ENCODE measurements around the gene IFI27L2.

Gene IFI27L2

DNA sequence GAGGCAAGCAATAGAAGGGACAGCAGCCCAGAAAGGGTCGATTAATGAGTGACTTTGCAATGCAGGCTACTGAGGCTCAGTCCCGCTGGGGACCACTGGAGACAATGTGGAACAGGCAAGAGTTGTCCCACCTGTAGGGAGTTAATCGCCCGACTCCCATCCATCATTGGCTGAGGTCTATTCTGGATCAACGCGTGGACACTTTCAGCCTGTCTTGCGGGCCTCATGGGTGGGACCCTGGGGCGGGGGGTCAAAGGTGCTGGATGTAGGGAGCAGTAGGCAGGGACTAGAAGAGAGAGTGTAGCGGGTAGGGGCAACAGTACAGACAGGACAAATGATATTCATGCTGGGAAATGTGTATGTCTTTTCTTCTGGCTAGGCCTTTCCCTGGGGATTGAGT lies 6.1 kb downstream of the IFI27L2 start:
- no peak for DNase-seq

DNA sequence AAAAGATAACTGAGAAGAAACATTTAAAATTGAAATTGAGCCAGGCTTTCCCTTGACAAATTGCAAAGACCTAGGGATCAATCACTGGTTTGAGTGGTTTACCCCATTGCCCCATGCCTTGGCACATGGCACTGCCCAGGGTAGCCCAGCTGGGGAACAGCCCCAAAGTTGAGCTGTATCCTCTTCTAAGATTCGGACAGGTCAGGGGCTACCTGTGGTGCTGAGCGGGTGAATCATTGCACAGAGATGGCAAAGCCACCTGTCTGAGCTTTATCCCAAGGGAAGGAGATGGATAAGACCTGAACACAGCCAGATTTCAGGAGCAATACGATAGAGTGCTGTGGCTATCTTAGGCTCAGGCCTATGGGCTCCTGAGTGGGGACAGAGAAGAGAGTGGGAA lies 7.0 kb downstream of the IFI27L2 start:
- no peak for DNase-seq

DNA sequence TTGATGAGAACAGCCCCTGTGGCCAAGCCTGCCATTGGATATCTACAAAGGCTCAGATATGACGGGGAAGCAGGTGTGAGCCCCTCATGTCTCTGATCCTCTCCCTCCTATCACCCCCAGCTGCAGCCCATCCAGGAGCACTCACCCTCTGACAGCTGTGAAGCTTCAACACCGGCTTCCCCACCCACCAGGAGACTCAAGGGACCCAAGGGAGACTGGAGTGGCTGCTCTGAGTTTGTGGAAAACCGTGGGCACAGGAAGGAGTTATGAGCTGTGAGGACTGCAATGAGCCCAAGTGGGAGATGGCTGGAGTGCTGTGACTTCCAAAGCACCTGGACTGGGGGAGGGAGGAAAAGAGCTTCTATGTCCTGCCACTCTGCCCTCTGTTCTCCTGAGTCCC lies 7.9 kb downstream of the IFI27L2 start:
- DNase-seq: no peak

DNA sequence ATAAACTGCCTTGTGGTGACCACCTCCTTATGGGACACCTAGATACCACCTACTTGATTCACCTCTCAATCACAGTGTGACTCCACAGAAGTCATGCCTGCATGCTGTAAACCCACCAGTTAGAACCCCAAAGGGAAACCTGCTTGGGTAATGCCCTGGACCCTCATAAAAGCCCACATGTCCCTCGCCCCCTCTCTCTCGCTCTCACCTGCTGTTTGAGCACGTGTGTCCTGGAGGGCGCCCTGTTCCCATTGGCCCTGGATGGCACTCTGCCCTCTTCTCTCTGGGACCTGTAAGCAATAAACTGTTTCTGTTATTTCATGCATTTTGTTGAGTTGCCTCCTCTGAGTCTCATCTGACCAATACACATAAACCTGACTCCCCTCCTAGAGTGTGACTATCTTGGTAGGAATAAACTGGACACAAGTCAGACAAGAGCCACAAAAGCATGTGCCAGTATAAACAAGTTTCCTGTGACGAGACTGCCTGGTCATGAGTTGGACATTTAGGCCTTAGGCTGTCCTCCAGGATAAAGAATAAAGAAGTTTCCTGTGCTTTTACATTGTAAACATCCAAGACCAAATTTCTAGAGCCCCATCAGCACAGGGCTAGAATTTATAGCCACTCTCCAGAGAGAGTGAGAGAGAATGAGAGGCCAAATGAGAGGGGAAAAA lies 8.6 kb downstream of the IFI27L2 start:
- no peak for DNase-seq

DNA sequence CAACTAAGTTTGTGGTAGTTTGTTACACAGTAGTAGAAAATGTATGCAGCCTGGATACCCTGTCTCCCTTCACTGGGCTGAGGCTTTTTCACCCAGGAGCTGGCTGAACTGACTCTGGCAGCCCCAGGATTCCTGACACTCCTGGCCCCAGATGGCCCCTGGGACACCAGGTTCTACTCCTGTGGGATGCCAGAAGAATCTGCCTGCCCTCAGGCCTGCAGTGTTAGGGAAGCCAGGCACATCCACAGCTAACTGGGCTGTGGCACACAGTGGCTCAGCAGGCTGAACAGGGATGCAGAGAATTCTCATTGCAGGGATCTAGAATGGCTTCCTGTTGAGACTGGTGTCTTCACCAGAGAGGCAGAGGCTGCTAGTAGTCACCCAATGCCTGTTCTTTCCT lies 10.3 kb downstream of the IFI27L2 start:
- no peak for DNase-seq

DNA sequence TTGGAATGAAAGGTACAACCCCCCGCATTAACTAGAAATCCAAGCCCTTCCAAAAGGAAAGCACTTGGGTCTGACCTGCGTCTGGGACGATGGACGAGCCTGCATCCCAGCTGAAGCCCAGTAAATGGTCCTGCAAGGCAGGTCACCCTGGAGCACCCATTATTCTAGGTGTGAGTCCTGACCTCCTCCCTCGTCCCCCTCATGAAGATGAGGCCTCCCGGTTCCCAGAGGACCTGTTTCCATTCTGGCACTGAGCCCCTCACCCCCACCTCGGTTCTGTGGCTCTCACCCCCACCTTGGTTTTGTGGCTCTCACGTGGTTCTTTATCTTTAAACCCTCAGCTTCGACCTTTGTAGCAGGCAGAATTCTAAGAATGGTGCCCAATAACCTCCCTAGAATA lies 11.5 kb downstream of the IFI27L2 start:
- no peak for DNase-seq

DNA sequence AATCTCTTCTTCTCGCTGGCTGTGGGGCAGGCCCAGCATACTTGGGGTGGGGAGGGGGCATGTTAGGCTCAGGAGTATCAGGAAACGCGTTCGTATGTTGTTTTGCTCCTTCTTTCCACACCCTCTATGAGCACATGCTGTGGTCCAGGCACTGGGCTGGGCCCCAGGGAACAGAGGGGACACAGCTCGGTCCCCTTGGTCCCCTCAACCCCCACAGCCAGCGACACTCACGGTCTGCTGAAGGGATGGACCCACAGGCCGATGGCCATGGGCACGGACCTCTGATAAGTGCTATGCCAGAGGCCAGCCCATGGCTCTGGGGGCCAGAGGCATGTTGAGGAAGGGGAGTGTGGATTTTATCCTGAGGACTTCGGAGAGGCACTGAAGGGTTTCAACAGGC lies 12.7 kb downstream of the IFI27L2 start:
- no peak for DNase-seq

DNA sequence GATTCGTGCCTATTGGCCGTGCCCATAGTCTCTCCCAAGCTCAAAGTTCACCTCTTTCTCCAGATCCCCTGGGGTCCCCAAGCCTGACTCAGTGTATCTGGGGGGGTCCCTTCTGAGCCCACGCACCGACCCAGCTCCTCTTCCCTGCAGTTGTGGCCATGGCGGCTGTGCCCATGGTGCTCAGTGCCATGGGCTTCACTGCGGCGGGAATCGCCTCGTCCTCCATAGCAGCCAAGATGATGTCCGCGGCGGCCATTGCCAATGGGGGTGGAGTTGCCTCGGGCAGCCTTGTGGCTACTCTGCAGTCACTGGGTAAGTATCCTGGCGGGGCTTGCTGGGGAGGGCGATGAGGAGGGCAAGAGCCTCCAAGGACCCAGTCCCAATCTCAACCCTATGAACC lies 13.8 kb downstream of the IFI27L2 start:
- DNase-seq: no peak

DNA sequence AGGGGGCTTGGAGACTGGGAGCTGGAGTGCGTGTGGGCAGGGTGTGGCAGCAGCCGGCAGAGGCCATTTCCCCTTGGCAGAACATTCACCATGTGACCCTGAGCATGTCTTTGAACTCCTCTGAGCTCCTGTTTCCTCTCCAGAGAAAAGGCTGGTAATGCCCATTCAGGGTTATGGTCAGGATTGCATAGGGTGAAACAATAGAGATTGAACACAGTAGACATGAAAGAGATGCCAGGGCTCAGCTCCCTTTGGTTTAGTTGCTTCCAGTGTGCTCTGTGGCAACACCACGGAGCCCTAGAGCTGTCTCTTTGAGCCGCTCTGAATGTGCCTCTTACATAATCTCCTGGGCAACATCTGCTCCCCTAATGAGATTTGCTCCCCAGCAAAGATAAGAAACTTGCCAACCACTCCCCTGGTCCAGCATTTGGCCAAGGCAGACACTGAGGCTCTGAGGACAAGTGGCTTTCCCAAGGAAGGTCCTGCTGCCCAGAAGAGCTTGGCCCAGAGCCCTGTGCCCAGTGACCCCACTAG lies 14.3 kb downstream of the IFI27L2 start:
- DNase-seq: peak in 5 of 14 donors; percentile 15 to 29 (median 22)

DNA sequence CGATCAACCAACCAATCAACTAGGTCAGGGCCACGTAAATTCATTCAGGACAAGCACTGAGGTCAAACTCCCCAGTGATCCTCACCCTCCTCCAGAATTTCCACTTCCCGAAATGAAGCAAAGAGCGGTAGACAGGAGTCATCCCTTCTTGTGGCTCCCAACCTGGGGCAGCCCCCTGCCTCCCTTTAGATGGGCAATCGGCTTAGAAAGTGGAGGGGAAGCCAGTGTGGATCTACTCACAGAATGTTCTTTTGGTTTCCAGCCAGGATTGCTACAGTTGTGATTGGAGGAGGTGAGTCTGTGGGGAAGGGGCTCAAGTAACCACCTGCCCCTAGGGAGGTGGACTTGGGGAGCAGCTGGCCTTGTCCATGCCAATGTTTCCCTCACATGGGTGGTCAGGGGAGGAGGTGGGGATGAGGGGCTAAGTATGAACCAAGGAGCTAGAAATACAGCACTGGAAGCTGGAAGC lies 14.8 kb downstream of the IFI27L2 start:
- DNase-seq: no peak

DNA sequence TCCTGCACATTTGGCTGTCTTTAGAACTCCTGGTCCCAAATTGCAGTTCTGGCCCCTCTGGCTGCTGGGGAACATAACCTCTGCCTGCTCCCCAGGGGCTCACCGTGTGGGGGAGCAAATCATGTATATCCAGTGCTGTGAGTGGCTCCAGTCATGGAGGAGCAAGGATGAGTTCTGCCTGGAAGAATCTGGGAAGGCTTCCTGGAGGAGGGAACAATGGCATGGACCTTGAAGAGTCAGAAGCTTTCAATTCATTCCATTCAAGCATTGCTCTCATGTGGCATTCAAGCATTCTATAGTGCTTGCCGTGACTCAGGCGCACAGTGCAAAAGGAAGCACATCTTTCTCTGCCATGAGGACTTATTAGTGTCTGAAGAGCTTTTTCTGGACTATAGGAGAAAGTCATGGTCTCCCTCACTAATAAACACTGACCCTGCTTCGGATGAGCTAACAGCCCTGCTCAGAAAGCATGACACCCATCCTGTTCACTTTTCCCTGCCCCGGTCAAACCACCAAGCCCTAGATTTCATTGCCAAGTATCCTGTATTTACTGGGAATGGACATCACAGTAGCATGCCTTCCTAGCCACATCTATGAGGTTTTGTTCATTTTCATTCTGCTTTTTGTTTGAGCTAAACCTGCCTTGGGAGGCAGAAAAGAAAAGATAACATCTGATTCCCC lies 15.4 kb downstream of the IFI27L2 start:
- no peak for DNase-seq

DNA sequence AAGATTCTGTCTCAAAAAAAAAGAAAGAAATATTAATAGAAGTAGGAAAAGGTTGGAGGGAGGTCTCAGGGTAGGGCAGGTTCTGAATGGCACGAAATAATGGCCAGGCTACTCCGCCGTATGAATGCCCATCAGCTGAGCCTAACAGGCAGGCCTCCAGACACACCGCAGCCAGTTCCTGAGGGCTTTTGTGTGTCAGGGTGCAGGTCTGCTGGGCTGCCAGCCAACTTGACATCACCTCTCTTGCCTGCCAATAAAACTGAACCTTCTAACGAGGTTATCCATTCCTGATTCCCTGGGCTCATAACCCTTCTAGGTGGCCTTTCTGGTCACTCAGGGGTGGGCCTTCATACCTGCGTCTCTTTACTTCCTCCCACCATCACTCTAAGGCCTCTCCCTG lies 15.9 kb downstream of the IFI27L2 start:
- DNase-seq: peak in 4 of 14 donors; percentile 21 to 43 (median 26)

DNA sequence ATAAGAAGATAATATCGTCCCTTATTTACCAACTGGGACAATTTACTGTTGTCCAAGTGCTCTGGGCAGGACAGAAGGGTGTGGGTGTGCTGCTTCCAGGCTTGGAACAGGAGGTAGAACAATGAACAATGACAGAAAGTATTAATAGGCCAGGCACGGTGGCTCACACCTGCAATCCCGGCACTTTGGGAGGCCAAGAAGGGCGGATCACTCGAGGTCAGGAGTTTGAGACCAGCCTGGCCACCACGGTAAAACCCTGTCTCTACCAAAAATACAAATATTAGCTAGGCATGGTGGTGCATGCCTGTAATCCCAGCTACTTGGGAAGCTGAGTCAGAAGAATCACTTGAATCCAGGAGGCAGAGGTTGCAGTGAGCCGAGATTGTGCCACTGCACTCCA lies 16.3 kb downstream of the IFI27L2 start:
- no peak for DNase-seq

DNA sequence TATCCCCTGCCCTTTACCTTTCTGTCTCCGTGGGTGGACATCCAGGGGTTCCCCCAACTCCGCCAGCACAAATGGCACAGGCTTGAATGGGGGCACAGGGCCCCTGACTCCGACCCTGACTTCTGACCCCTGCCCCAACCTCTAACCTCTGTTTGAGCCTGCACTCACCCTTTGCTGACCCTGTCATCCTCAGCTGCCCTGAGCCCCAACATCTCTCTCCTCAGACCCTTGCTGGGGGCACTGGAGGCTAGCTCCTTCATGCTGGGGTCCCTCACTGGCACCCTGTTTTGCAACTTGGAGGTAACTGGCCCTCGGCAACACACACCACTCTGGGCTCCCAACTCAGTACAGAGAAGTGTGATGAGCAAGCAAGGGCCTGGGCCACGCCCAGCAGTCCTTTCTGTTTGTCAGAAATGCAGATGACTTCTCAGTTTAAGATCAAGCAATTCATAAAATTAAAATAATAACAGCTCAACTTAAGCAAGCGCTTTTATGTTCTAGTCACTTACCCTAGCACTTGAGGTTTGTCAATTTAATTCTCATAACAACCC lies 16.8 kb downstream of the IFI27L2 start:
- DNase-seq: no peak

DNA sequence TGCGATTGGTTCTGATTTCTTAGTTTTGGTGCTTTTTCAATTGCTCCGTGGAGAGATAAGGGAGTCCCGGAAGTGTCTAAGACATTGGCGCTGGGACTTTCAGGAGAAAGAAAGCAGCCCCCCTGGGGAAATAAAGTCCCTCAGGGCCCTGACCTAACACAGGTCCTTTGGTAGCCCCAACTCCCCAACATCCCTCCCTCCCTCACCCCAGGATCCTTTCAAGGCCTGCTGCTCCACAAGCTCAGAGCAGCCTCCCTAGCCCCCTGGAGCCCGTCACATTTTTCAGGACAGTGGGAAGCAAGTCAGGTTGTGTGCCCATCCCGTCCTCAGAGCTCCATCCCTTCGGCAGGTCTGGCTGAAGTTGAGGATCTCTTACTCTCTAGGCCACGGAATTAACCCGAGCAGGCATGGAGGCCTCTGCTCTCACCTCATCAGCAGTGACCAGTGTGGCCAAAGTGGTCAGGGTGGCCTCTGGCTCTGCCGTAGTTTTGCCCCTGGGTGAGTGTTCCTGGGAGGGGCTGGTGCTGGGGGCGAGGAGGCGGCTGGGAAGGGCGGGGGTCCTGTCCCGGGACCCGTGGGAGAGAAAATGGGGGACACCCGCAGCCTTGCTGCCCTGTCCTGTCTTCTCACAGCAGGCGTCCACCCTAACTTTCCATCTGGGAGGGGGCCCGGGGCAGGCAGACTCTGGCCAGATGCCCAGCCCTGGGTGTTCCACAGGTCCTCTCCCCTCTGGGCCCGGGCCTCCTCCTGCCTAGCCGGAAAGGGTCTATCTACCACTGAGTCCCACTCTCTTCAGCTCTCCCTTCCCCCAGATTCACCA lies 17.9 kb downstream of the IFI27L2 start:
- DNase-seq: no peak

DNA sequence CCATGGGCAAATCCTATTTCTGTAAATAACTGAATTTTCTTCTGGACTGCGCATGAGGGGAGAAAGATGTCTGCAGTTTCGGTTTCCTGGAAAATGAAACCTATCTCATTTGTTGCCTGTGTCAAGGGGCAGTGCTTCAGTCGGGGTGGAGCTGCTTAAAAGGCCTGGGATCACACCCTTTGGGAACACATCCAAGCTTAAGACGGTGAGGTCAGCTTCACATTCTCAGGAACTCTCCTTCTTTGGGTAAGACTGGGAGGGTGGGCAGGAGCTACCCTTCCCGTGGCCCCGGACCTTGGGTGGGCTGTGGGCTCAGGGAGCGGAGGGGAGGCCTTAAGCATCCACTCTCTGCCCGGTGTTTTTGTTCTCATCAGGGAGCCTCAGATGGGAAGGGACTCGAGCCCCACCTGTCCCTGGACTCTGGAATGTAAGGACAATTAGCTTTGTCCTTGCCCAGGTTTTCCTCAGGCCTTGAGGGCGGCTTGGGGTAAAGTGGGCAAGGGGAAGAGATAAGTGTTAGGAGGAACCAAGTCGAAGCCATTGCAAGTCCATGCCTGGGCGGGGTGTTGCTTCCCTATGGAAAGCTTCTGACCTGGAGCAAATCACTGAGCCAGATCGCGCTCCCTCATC lies 18.7 kb downstream of the IFI27L2 start, which contains the start of gene IFI27:
Gene IFI27 (plus strand): TSS at position 185 of the 630 bp plus-strand sequence.
- DNase-seq: no peak

DNA sequence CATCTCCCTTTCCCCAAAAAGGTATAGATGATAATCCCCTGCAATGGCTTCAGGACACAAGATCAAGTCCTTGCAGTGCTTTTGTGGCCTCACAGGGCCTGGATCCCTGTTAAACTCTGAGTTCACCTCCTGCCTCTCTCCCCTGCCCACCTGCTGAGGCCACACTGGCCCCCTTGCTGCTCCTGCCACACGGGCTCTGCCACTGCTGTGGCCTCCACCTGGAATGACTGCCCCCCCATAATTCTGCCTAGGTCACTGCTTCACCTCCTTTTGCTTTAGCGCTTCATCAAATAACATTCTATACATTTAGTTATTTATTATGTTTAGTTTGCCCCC lies 19.5 kb downstream of the IFI27L2 start:
- no peak for DNase-seq

DNA sequence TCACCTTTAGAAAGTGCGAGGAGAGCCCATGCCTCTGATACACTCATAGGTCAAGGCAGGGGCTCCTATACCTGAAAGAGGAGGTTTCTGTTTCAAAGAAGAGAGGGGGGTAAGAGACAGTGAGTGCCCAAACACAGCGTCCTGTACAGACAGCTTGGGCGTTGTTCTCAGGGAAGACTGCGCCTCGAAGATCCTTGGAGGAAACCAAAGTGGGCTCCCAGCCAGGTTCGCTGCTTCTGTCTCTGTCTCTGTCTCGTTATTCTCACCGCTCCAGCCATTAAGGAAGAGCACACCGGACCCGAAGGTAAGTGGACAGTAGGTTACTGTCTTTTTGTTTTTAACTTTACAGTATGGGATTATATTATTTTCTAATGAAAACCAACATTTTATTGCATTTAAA lies 24.7 kb downstream of the IFI27L2 start:
- no peak for DNase-seq

DNA sequence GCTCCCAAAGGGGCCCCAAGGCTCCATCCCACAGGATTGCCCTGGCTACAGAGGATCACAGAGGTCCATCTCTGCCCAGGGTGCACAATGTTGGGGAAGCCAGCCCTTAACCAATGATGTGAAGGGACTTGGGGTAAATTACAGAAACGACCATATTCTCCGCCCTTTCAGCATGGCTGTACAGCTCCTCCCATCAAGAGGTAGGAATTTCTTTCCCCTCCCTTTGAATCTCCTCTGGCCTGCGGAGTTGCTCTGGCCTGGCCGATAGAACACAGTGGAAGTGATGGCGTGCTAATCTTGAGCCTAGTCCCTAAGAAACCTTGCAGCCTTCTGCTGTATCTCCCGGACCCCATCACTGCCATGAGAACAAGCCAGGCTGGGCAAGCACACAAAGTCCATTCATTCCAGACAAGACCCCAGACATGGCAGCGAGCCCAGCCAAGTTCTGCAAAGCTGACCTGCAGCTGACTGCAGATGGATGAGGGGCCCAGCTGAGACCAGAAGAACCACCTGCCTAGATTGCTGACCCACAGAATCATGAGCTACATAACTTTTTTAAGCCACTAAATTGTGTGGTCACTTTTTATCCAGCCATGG lies 25.8 kb downstream of the IFI27L2 start:
- DNase-seq: peak in 1 of 14 donors; percentile 29

DNA sequence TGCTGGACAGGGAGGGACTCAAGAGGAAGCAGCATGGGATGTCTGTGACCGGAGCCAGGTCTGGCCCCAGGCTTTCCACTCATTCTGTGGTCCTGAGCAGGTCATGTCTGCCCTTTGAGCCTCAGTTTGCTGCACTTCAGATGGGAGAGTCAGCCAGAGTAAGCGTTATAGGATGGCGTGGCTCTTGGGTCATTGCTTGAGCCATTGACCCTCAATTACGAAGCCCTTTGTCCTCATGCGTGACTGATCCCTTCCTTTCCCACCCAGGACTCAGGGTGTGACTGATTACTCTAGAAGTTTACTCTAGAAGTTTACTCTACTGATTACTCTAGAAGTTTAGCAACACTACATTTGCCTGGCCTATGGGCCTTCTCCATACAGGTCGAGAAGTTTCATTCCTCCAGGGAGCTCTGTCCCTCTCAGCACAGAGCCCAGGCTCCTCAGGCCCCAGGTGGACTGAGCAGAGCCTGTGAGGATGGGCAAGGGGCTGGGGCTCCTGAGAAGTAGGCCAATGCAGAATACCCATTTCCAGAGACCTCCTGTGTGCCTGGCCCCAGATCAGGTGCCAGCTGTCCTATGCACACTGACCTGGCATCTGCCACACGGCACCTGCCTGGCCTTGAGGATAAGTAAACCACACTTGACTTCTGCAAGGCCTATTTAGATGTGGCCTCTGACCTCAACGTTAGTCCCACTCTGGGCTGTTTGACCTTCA lies 26.5 kb downstream of the IFI27L2 start:
- DNase-seq: no peak

DNA sequence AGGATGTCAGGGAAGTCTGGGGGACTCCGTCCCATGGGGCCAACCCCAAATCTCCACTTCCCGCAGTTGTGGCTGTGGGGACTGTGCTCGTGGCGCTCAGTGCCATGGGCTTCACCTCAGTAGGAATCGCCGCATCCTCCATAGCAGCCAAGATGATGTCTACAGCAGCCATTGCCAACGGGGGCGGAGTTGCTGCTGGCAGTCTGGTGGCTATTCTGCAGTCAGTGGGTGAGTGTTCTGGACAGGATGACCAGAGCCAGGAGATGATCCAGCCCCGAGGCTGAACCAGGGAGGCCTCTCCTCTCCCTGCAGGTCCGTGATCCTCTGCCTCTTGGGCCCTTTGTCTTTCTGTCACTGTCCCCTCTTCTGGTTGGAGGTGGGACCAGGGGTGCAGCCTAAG lies 27.7 kb downstream of the IFI27L2 start:
- DNase-seq: peak in 4 of 14 donors; percentile 16 to 66 (median 41)
